Right atrium auricular region (tissue), 2 donors: Measurements from ENCODE around the gene SCN4B. TPM values are rescaled to one million over a fixed set of nuclear protein-coding genes. Genes with fewer than 3 reads are reported as not detected.

Experiments used
- DNase-seq: peaks from one replicate; pipeline ENCODE4 v3.0.0-alpha.2; 2019; ENCODE audit warnings: low spot score
- H3K27ac ChIP-seq, 2 donors: fragments of 200-600 bp; sonication (generic); 1 replicate in 1 of 2; 2 replicates in 1 of 2; pipeline ENCODE4 v1.5.1; 2016 to 2019
- H3K27me3 ChIP-seq, 2 donors: fragments of 200-600 bp; sonication (generic); one replicate each; pipeline versions ENCODE4 v1.5.1 to v1.6.0; 2017 to 2019
- H3K36me3 ChIP-seq: fragments of 200-600 bp; sonication (generic); one replicate; pipeline ENCODE4 v1.5.1; 2016
- H3K4me1 ChIP-seq, 2 donors: fragments of 200-600 bp; sonication (generic); one replicate each; pipeline versions ENCODE4 v1.5.1 to v1.6.0; 2017 to 2019
- H3K4me3 ChIP-seq, 2 donors: fragments of 200-600 bp; sonication (generic); 1 replicate in 1 of 2; 2 replicates in 1 of 2; pipeline ENCODE4 v1.5.1; 2017 to 2019; ENCODE audit warnings: mild to moderate bottlenecking in 1 of 2, moderate library complexity in 1 of 2
- H3K9me3 ChIP-seq, 2 donors: fragments of 200-600 bp; sonication (generic); one replicate each; pipeline ENCODE4 v1.5.1; 2019
- CTCF ChIP-seq, 2 donors: fragments of 200-600 bp; sonication (generic); IDR thresholded peaks; one replicate each; pipeline ENCODE4 v1.5.1; 2019; ENCODE audit warnings: antibody characterized with exemption in 2 of 2
- total RNA-seq, 2 donors: library from RNA; depleted of rRNA; stranded (reverse); fragments of >200 nt; gene quantifications; one replicate each; pipeline ENCODE4 v1.1.0, GENCODE V29; 2016

SCN4B gene
- 10 to 100 TPM in 1 of 2 donors, 1 to 10 TPM in 1; 2.5 to 11.8 TPM for total RNA-seq

GRCh38 chr11:118152552-118153471, at the start of gene SCN4B:
SCN4B (minus strand) TSS chr11:118152823; CDS start chr11:118152673, 150 bp downstream.
- no peaks in the 10 kb centered on the region for H3K9me3 ChIP-seq
- no peaks in the 10 kb centered on the region for H3K27me3 ChIP-seq
- peaks cover 0 to 30% of the 10 kb centered on the region in 2 donors for H3K4me1 ChIP-seq
- H3K4me3 ChIP-seq = peak within 1 kb of the TSS; percentile 41 to 61
- peak in 1 of 2 donors; percentile 24 for TF ChIP-seq CTCF (IDR thresholded peaks at IDR 0.05)
- H3K27ac ChIP-seq = peak within 1 kb of the TSS; percentile 9 to 37
- no peak for DNase-seq
- no peaks in the 10 kb centered on the region for H3K36me3 ChIP-seq

- H3K36me3 ChIP-seq = no peaks in the 10 kb centered on the region
- DNase-seq = no peak
- no peak overlapping the region for H3K27ac ChIP-seq
- no peaks in the 10 kb centered on the region for H3K9me3 ChIP-seq
- peaks cover 0 to 5% of the 10 kb centered on the region in 2 donors for H3K4me1 ChIP-seq
- no peaks in the 10 kb centered on the region for H3K27me3 ChIP-seq
- H3K4me3 ChIP-seq = no peak overlapping the region
- no peak for TF ChIP-seq CTCF (IDR thresholded peaks at IDR 0.05)
Measured at GRCh38 chr11:118201966-118202365, 49.3 kb upstream of the SCN4B start.

- peaks cover 0 to 5% of the 10 kb centered on the region in 2 donors for H3K4me1 ChIP-seq
- no peak for TF ChIP-seq CTCF (IDR thresholded peaks at IDR 0.05)
Measured at GRCh38 chr11:118200901-118201680, 48.5 kb upstream of the SCN4B start.

GRCh38 chr11:118200497-118200896, 47.9 kb upstream of the SCN4B start:
- no peak for DNase-seq
- no peaks in the 10 kb centered on the region for H3K27me3 ChIP-seq
- H3K9me3 ChIP-seq = no peaks in the 10 kb centered on the region
- no peaks in the 10 kb centered on the region for H3K36me3 ChIP-seq
- no peak overlapping the region for H3K4me3 ChIP-seq
- no peak overlapping the region for H3K27ac ChIP-seq
- peaks cover 0 to 7% of the 10 kb centered on the region in 2 donors for H3K4me1 ChIP-seq
- TF ChIP-seq CTCF (IDR thresholded peaks at IDR 0.05) = no peak

More at GRCh38 chr11:118200901-118201680, 48.5 kb upstream of the SCN4B start:
- no peak overlapping the region for H3K4me3 ChIP-seq
- H3K9me3 ChIP-seq = no peaks in the 10 kb centered on the region
- no peaks in the 10 kb centered on the region for H3K36me3 ChIP-seq
- no peak for DNase-seq
- no peak overlapping the region for H3K27ac ChIP-seq
- no peaks in the 10 kb centered on the region for H3K27me3 ChIP-seq

GRCh38 chr11:118199135-118199534, 46.5 kb upstream of the SCN4B start:
- H3K27ac ChIP-seq = no peak overlapping the region

More at GRCh38 chr11:118199135-118199534, 46.5 kb upstream of the SCN4B start:
- Histone ChIP-seq H3K9me3 (no peaks in the 10 kb centered on the region), H3K27me3 (no peaks in the 10 kb centered on the region), H3K4me1 (peaks cover 0 to 21% of the 10 kb centered on the region in 2 donors), H3K4me3 (no peak overlapping the region), H3K36me3 (no peaks in the 10 kb centered on the region)
- TF ChIP-seq CTCF (IDR thresholded peaks at IDR 0.05) = no peak
- no peak for DNase-seq
